Endothelial cell of umbilical vein (primary cell): ENCODE results near the gene DKK3. TPM values are rescaled to one million over a fixed set of nuclear protein-coding genes. Genes with fewer than 3 reads are reported as not detected.

ENCODE experiments used
- BruUV-seq: library from RNA; stranded (reverse); fragments of 400-500 nt; replicated peaks from 2 replicates; lab custom pipeline; 2021; lab: Mats Ljungman, UMichigan
- CTCF ChIA-PET: fragments of 300-600, 350-600 bp; sonication (Branson Sonifier 250); formaldehyde crosslinking; loops from one replicate; lab custom pipeline; 2021; ENCODE audit warnings: antibody characterized with exemption, inconsistent platforms; lab: Charles Lee
- POLR2A ChIA-PET: fragments of 300-600, 350-600 bp; sonication (Branson Sonifier 250); formaldehyde crosslinking; loops from one replicate; lab custom pipeline; 2021; ENCODE audit warnings: antibody characterized with exemption, inconsistent platforms; lab: Charles Lee
- DNase-seq: peaks from one replicate; pipeline ENCODE4 v3.0.0-alpha.2; 2011; ENCODE audit warnings: low read depth, low spot score
- FAIRE-seq: peaks from 2 replicates; lab custom pipeline; 2011; peaks lifted over from hg19 to GRCh38; lab: Jason Lieb, UNC
- H2AFZ ChIP-seq: 2 replicates; pipeline ENCODE4 v1.6.0; 2012; ENCODE audit warnings: low read depth, low read length, control low read depth, inconsistent platforms
- H3K27ac ChIP-seq: 2 replicates; pipeline ENCODE4 v1.5.1; 2011; ENCODE audit warnings: low read depth, mild to moderate bottlenecking, control low read depth, low read length, moderate library complexity; ENCODE audit not compliant: insufficient read depth
- H3K27me3 ChIP-seq, 2 experiments: 2 replicates each; pipeline versions ENCODE4 v1.6.0 to v1.6.1; 2011; ENCODE audit warnings: low read length in 2 of 2, mixed read lengths in 1 of 2; ENCODE audit not compliant: control insufficient read depth in 2 of 2, insufficient read depth in 2 of 2
- H3K36me3 ChIP-seq, 2 experiments: 2 replicates in 1 of 2; 3 replicates in 1 of 2; pipeline ENCODE4 v1.5.1; 2011; ENCODE audit warnings: low read length in 2 of 2, mild to moderate bottlenecking in 1 of 2, moderate library complexity in 1 of 2; ENCODE audit not compliant: control insufficient read depth in 2 of 2, insufficient read depth in 2 of 2; ENCODE audit errors: extremely low read depth in 1 of 2
- H3K4me1 ChIP-seq: 3 replicates; pipeline ENCODE4 v1.5.1; 2011; ENCODE audit warnings: mild to moderate bottlenecking, low read length; ENCODE audit not compliant: control insufficient read depth, insufficient read depth; ENCODE audit errors: extremely low read depth
- H3K4me2 ChIP-seq: 2 replicates; pipeline ENCODE4 v1.6.1; 2011; ENCODE audit warnings: low read length, control low read depth, mixed read lengths; ENCODE audit not compliant: insufficient read depth
- H3K4me3 ChIP-seq, 3 experiments: fragments of 200-600 bp in 1 of 3; sonication (generic), shearing (Covaris generic) in 1 of 3; replicated peaks in 1 of 3; 2 replicates each; pipeline ENCODE4 v1.5.1; 2011 to 2016; ENCODE audit warnings: control low read depth in 3 of 3, low read length in 3 of 3, mild to moderate bottlenecking in 2 of 3, inconsistent platforms in 1 of 3, low read depth in 1 of 3, moderate library complexity in 1 of 3; ENCODE audit not compliant: insufficient read depth in 1 of 3
- H3K79me2 ChIP-seq: 2 replicates; pipeline ENCODE4 v1.6.0; 2012; ENCODE audit warnings: low read length, inconsistent platforms; ENCODE audit not compliant: control insufficient read depth, insufficient read depth
- H3K9ac ChIP-seq: replicated peaks from 2 replicates; pipeline ENCODE3; 2011; ENCODE audit warnings: low read length, control low read depth; ENCODE audit not compliant: insufficient read depth; ENCODE audit errors: extremely low read depth
- H3K9me1 ChIP-seq: replicated peaks from 3 replicates; pipeline ENCODE4 v1.6.0; 2011; ENCODE audit warnings: mild to moderate bottlenecking, low read length; ENCODE audit not compliant: control insufficient read depth, insufficient read depth; ENCODE audit errors: extremely low read depth
- H3K9me3 ChIP-seq: replicated peaks from 2 replicates; pipeline ENCODE4 v1.5.1; 2012; ENCODE audit warnings: low read length, inconsistent platforms; ENCODE audit not compliant: control insufficient read depth, insufficient read depth
- H4K20me1 ChIP-seq: replicated peaks from 2 replicates; pipeline ENCODE3; 2011; ENCODE audit warnings: mild to moderate bottlenecking, low read length; ENCODE audit not compliant: control insufficient read depth, insufficient read depth; ENCODE audit errors: extremely low read depth
- EZH2 ChIP-seq: IDR thresholded peaks from 2 replicates; pipeline ENCODE4 v1.6.1; 2012; ENCODE audit warnings: borderline replicate concordance, low read depth, mild to moderate bottlenecking, moderate library complexity, low read length, inconsistent platforms; ENCODE audit not compliant: severe bottlenecking
- FOS ChIP-seq: IDR thresholded peaks from 2 replicates; pipeline ENCODE4 v1.6.1; 2011; ENCODE audit warnings: mild to moderate bottlenecking, low read length, moderate library complexity, borderline replicate concordance; ENCODE audit not compliant: insufficient read depth
- GATA2 ChIP-seq: IDR thresholded peaks from 2 replicates; pipeline ENCODE4 v1.7.0; 2011; ENCODE audit warnings: low read depth, mild to moderate bottlenecking, moderate library complexity, mixed read lengths, low read length; ENCODE audit not compliant: insufficient read length, insufficient read depth
- JUN ChIP-seq: IDR thresholded peaks from 2 replicates; pipeline ENCODE4 v1.6.1; 2011; ENCODE audit warnings: borderline replicate concordance, low read depth; ENCODE audit not compliant: insufficient read length, insufficient read depth
- MYC ChIP-seq: IDR thresholded peaks from one replicate; pipeline ENCODE4 v1.6.1; 2011; ENCODE audit warnings: mild to moderate bottlenecking, low read depth, low read length
- POLR2A ChIP-seq: IDR thresholded peaks from 2 replicates; pipeline ENCODE4 v1.6.1; 2012; ENCODE audit warnings: low read depth, mild to moderate bottlenecking, control low read depth, low read length
- POLR2AphosphoS5 ChIP-seq: IDR thresholded peaks from 2 replicates; pipeline ENCODE4 v1.6.1; 2012; ENCODE audit warnings: low read depth, mild to moderate bottlenecking, control low read depth, low read length, moderate library complexity; ENCODE audit not compliant: insufficient read depth
- dilution Hi-C: fragments of 300-500 bp; cut with MboI; formaldehyde crosslinking; loops from one replicate; pipeline ENCODE4 v1.15.0; 2019; ENCODE audit warnings: low sequenced_read_pairs; ENCODE audit not compliant: extremely low pct_ligation_motif_present
- intact Hi-C: fragments of 100-400 bp; cut with micrococcal nuclease; formaldehyde crosslinking; loops from one replicate; pipeline ENCODE4 v1.10.0; 2022
- polyA plus RNA-seq, 4 experiments: library from polyadenylated mRNA; depleted of rRNA in 3 of 4; stranded (reverse) in 3 of 4; unstranded in 1 of 4; fragments of >200 nt; gene quantifications; 2 replicates each; pipeline versions ENCODE4 v1.2.1 to v1.2.3, GENCODE V29; 2011 to 2012; ENCODE audit warnings: missing spikeins in 1 of 4
- total RNA-seq: library from RNA; stranded (reverse); gene quantifications from 2 replicates; pipeline ENCODE4 v1.2.3, GENCODE V29; 2021
- TF ChIP-seq, protein P1 (sequence below), 2 donors: IDR thresholded peaks; 1 replicate in 1 of 2; 2 replicates in 1 of 2; pipeline ENCODE4 v1.5.1; 2011; ENCODE audit warnings: low read length in 2 of 2, mild to moderate bottlenecking in 2 of 2, moderate library complexity in 2 of 2, control low read depth in 1 of 2, inconsistent platforms in 1 of 2, low read depth in 1 of 2; ENCODE audit not compliant: insufficient read depth in 1 of 2; ENCODE audit errors: extremely low read depth in 1 of 2
- TF ChIP-seq, protein P2 (sequence below): IDR thresholded peaks from 2 replicates; pipeline ENCODE4 v1.6.1; 2011; ENCODE audit not compliant: insufficient read depth, insufficient read length

Gene DKK3
- total and polyA plus RNA-seq, 2 donors (not counting 3 experiments of a cell fraction or from before 2014, with no cell fraction given) = 131 to 335 TPM

DNA sequence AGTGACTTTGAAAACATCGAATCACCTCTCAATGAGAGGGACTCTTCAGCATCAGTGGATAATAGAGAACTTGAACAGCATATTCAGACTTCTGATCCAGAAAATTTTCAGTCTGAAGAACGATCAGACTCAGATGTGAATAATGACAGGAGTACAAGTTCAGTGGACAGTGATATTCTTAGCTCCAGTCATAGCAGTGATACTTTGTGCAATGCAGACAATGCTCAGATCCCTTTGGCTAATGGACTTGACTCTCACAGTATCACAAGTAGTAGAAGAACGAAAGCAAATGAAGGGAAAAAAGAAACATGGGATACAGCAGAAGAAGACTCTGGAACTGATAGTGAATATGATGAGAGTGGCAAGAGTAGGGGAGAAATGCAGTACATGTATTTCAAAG lies 65.8 kb downstream of the DKK3 start:
- no peaks in the 10 kb centered on the region for H3K9me3 ChIP-seq
- intact Hi-C loops (no loop called here), dilution Hi-C loops (no loop called here)
- no peaks in the 10 kb centered on the region for H4K20me1 ChIP-seq
- no peak for DNase-seq
- no peak overlapping the region for H3K4me2 ChIP-seq
- FAIRE-seq = no peak
- ChIA-PET CTCF (interaction anchor here (1.2 kb wide), 1 partner anchor 11 kb away, joined by 7 read pairs; no protein-coding TSS in a partner anchor), POLR2A (interaction anchor here (0.5 kb wide), 1 partner anchor 51 kb away, joined by 4 read pairs; no protein-coding TSS in a partner anchor)
- H3K4me1 ChIP-seq = no peaks in the 10 kb centered on the region
- H3K4me3 ChIP-seq = no peak overlapping the region
- no peaks in the 10 kb centered on the region for H3K27me3 ChIP-seq
- no peak overlapping the region for H3K9ac ChIP-seq
- peaks cover 6 to 9% of the 10 kb centered on the region in 2 experiments for H3K36me3 ChIP-seq
- H2AFZ ChIP-seq = no peak overlapping the region
- TF ChIP-seq MYC (no peak), FOS (no peak), POLR2A (no peak), EZH2 (no peak), JUN (no peak), POLR2AphosphoS5 (no peak), GATA2 (no peak)
- TF ChIP-seq, protein P1, sequence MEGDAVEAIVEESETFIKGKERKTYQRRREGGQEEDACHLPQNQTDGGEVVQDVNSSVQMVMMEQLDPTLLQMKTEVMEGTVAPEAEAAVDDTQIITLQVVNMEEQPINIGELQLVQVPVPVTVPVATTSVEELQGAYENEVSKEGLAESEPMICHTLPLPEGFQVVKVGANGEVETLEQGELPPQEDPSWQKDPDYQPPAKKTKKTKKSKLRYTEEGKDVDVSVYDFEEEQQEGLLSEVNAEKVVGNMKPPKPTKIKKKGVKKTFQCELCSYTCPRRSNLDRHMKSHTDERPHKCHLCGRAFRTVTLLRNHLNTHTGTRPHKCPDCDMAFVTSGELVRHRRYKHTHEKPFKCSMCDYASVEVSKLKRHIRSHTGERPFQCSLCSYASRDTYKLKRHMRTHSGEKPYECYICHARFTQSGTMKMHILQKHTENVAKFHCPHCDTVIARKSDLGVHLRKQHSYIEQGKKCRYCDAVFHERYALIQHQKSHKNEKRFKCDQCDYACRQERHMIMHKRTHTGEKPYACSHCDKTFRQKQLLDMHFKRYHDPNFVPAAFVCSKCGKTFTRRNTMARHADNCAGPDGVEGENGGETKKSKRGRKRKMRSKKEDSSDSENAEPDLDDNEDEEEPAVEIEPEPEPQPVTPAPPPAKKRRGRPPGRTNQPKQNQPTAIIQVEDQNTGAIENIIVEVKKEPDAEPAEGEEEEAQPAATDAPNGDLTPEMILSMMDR (IDR thresholded peaks at IDR 0.05; ENCODE audit: extremely low read depth in 1 of 2, insufficient read depth in 1 of 2, low read depth in 1 of 2, low read length in 2 of 2) = no peak
- TF ChIP-seq, protein P2, sequence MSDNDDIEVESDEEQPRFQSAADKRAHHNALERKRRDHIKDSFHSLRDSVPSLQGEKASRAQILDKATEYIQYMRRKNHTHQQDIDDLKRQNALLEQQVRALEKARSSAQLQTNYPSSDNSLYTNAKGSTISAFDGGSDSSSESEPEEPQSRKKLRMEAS = no peak
- H3K9me1 ChIP-seq = no peaks in the 10 kb centered on the region
- no peaks in the 10 kb centered on the region for H3K79me2 ChIP-seq
- BruUV-seq = TSS peak; percentile 86
- no peak overlapping the region for H3K27ac ChIP-seq
